Amniotic stem cell (primary cell): Measurements from ENCODE around the gene CCDC82.
"Not testable (repeated sequence)": the region's sequence is repeated elsewhere in the genome, so short reads cannot be mapped to it uniquely, and the experiment has no call there.

Source experiments
- DNase-seq: peaks from one replicate; lab custom pipeline; 2025; lab: John Stamatoyannopoulos, UW

The CCDC82 gene

GRCh38 chr11:96389720-96390487 lies at the start of gene CCDC82, which contains the start of gene JRKL:
Gene CCDC82 (minus strand): TSS chr11:96389912. CDS start chr11:96384747, 5,165 bp downstream.
Gene JRKL (plus strand): TSS chr11:96390013. CDS start chr11:96390650, 637 bp downstream.
- peak; percentile 85 for DNase-seq

GRCh38 chr11:96432654-96433053 lies 42.9 kb upstream of the CCDC82 start:
- DNase-seq, result not testable (repeated sequence)

- no peak for DNase-seq
These were observed 41.0 kb upstream of the CCDC82 start for GRCh38 chr11:96430668-96431067.

GRCh38 chr11:96424693-96425092 lies 35.0 kb upstream of the CCDC82 start:
- peak; percentile 24 for DNase-seq

- DNase-seq, result no peak
These were observed 23.7 kb upstream of the CCDC82 start for GRCh38 chr11:96413408-96413807.

GRCh38 chr11:96412761-96413381 lies 23.2 kb upstream of the CCDC82 start:
- no peak for DNase-seq

GRCh38 chr11:96411412-96411811 lies 21.7 kb upstream of the CCDC82 start:
- DNase-seq, result not testable (repeated sequence)

- no peak for DNase-seq
These were observed 11.0 kb upstream of the CCDC82 start for GRCh38 chr11:96400697-96401096.

GRCh38 chr11:96397863-96398262 lies 8.2 kb upstream of the CCDC82 start:
- DNase-seq, result no peak

- DNase-seq, result no peak
These were observed 6.9 kb upstream of the CCDC82 start for GRCh38 chr11:96396637-96397036.

GRCh38 chr11:96394773-96395172 lies 5.1 kb upstream of the CCDC82 start:
- DNase-seq, result no peak

- DNase-seq, result peak; percentile 69
These were observed 4.1 kb upstream of the CCDC82 start for GRCh38 chr11:96393753-96394348.

- DNase-seq, result no peak
These were observed 2.1 kb upstream of the CCDC82 start for GRCh38 chr11:96391698-96392307.

GRCh38 chr11:96390488-96390792 lies 728 bp upstream of the CCDC82 start:
- no peak for DNase-seq

- DNase-seq, result peak; percentile 51
These were observed 607 bp downstream of the CCDC82 start for GRCh38 chr11:96388891-96389719.

- no peak for DNase-seq
These were observed 4.5 kb downstream of the CCDC82 start for GRCh38 chr11:96385187-96385586.

- DNase-seq, result no peak
These were observed 5.6 kb downstream of the CCDC82 start for GRCh38 chr11:96384156-96384555.

GRCh38 chr11:96376796-96377195 lies 12.9 kb downstream of the CCDC82 start:
- no peak for DNase-seq

GRCh38 chr11:96373826-96374225 lies 15.9 kb downstream of the CCDC82 start:
- no peak for DNase-seq

- DNase-seq, result no peak
These were observed 22.4 kb downstream of the CCDC82 start for GRCh38 chr11:96367342-96367741.

- DNase-seq, result no peak
These were observed 23.7 kb downstream of the CCDC82 start for GRCh38 chr11:96366024-96366423.

- no peak for DNase-seq
These were observed 24.2 kb downstream of the CCDC82 start for GRCh38 chr11:96365493-96365892.
